OCI-LY3 (cell line): ENCODE data around the gene AGR2.

Experiments
- H2AFZ ChIP-seq: fragments of 200-600, 300-600 bp; shearing (Covaris generic); 2 replicates; pipeline ENCODE4 v1.6.0; 2014; ENCODE audit warnings: antibody characterized with exemption, low read depth, low read length
- H3K27ac ChIP-seq: fragments of 200-600, 300-600 bp; sonication (generic); 2 replicates; pipeline ENCODE4 v1.5.1; 2014; ENCODE audit warnings: mild to moderate bottlenecking, low read length, moderate library complexity, mixed read lengths
- H3K27me3 ChIP-seq: fragments of 200-600, 300-600 bp; sonication (generic); 2 replicates; pipeline ENCODE4 v1.6.1; 2014; ENCODE audit warnings: low read depth, low read length, mixed read lengths
- H3K36me3 ChIP-seq: fragments of 200-600, 300-600 bp; sonication (generic); replicated peaks from 2 replicates; pipeline ENCODE3; 2014; ENCODE audit warnings: low read depth, low read length, mixed read lengths
- H3K4me1 ChIP-seq: fragments of 300-600, 200-600 bp; sonication (generic); 2 replicates; pipeline ENCODE4 v1.6.1; 2014; ENCODE audit warnings: low read length, mixed read lengths
- H3K4me2 ChIP-seq: fragments of 200-600, 300-600 bp; sonication (generic); 2 replicates; pipeline ENCODE4 v1.6.1; 2014; ENCODE audit warnings: low read length, mixed read lengths
- H3K4me3 ChIP-seq: fragments of 300-600, 200-600 bp; sonication (generic); 2 replicates; pipeline ENCODE4 v1.5.1; 2014; ENCODE audit warnings: antibody characterized with exemption, mild to moderate bottlenecking, low read length, moderate library complexity
- H3K79me2 ChIP-seq: fragments of 300-600, 200-600 bp; shearing (Covaris generic); 2 replicates; pipeline ENCODE4 v1.6.1; 2014; ENCODE audit warnings: mild to moderate bottlenecking, low read length, mixed read lengths
- H3K9ac ChIP-seq: fragments of 300-600, 200-600 bp; shearing (Covaris generic); 2 replicates; pipeline ENCODE4 v1.6.0; 2014; ENCODE audit warnings: mild to moderate bottlenecking, low read length, moderate library complexity
- H3K9me3 ChIP-seq: fragments of 200-600, 300-600 bp; shearing (Covaris generic); 2 replicates; pipeline ENCODE4 v1.6.1; 2014; ENCODE audit warnings: low read length, mixed read lengths; ENCODE audit not compliant: insufficient read depth
- H4K20me1 ChIP-seq: fragments of 200-600, 300-600 bp; sonication (generic); 2 replicates; pipeline ENCODE4 v1.6.1; 2016; ENCODE audit warnings: low read length, mixed read lengths; ENCODE audit not compliant: insufficient read depth
- CTCF ChIP-seq: fragments of 200-600, 300-600 bp; sonication (generic); IDR thresholded peaks from 2 replicates; pipeline ENCODE4 v1.5.1; 2014; ENCODE audit warnings: antibody characterized with exemption, low read length, low read depth
- EZH2phosphoT487 ChIP-seq: fragments of 200-600 bp; shearing (Covaris generic); IDR thresholded peaks from 2 replicates; pipeline ENCODE4 v1.6.1; 2018; ENCODE audit warnings: antibody characterized with exemption, mixed run types, low read depth

Gene AGR2

GRCh38 chr7:16810573-16810972 lies 5.8 kb upstream of the AGR2 start:
- Histone ChIP-seq H3K4me3 (no peak overlapping the region), H3K36me3 (no peaks in the 10 kb centered on the region), H2AFZ (no peak overlapping the region), H3K9ac (no peak overlapping the region), H3K9me3 (no peaks in the 10 kb centered on the region), H3K27ac (no peak overlapping the region), H3K4me1 (peaks cover 10% of the 10 kb centered on the region), H3K79me2 (no peaks in the 10 kb centered on the region), H4K20me1 (no peaks in the 10 kb centered on the region), H3K4me2 (no peak overlapping the region), H3K27me3 (no peaks in the 10 kb centered on the region)
- TF ChIP-seq CTCF, result no peak
- no peak for TF ChIP-seq EZH2phosphoT487

DNA sequence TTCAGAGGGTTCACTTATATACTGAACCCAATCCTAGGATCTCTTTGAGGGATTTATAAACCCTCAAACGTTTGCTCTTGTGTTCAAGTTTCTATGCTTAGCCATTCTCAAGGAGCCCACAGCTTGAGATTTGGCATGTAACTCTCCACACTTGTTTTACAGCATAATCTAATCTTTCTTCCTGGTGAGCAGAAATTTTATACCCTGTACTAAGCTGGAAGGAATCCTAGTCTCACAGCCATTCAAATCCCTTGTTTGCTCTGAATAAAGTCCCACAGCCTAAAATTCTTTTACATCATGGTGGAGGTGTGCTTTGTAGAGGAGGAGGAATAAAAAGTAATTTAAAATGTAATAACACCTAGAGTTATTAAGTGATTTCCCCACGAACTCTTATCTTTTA lies 5.3 kb upstream of the AGR2 start:
- Histone ChIP-seq H3K4me2 (no peak overlapping the region), H4K20me1 (no peaks in the 10 kb centered on the region), H3K9ac (no peak overlapping the region), H3K36me3 (no peaks in the 10 kb centered on the region), H3K27ac (no peak overlapping the region), H3K9me3 (no peaks in the 10 kb centered on the region), H3K4me1 (peaks cover 10% of the 10 kb centered on the region), H2AFZ (no peak overlapping the region), H3K27me3 (no peaks in the 10 kb centered on the region), H3K79me2 (no peaks in the 10 kb centered on the region), H3K4me3 (no peak overlapping the region)
- no peak for TF ChIP-seq CTCF
- TF ChIP-seq EZH2phosphoT487, result no peak

GRCh38 chr7:16805441-16805840 lies 642 bp upstream of the AGR2 start:
- H3K4me2 ChIP-seq, result no peak overlapping the region
- no peak overlapping the region for H3K9ac ChIP-seq

DNA sequence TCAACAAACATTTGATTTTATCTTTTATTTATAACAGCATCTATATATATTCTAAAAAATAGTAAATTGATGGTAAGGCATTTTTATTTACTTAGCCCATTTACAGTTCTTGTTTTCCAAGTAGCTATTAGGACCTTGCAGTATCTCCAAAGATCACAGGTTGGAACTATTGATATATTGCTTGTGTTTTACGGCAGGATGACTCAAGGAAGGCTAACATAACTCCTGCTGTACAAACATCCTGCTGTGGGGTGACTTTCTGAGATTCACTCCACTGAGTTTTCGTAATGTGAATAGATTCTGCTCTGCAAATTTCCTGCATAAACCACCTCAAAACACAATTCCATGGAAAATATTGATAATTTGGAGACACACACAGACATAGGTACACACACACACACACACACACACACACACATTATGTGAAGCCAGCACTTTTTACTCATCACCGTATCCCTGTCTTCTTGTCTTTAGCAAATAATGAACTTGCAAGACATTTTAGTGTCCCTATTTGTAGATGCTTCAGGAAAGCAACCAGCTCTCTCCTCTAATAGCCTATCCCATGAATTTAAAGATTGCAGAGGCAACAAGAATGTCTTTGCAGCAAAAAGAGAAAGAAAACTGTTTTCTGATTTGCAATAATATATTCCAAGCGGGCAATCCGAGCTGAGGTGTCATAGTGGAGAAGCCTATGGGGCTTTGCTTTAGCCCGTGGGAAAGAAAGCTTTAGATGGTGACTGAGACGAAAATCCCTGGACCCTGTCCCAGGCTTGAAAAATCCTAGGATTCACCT lies 722 bp downstream of the AGR2 start:
- H2AFZ ChIP-seq, result no peak overlapping the region
- H3K9ac ChIP-seq, result no peak overlapping the region
- H3K27me3 ChIP-seq, result no peaks in the 10 kb centered on the region
- H3K4me3 ChIP-seq, result no peak overlapping the region
- no peak overlapping the region for H3K27ac ChIP-seq
- TF ChIP-seq EZH2phosphoT487 (no peak), CTCF (no peak)
- H3K4me2 ChIP-seq, result no peak overlapping the region
- no peaks in the 10 kb centered on the region for H3K36me3 ChIP-seq
- no peaks in the 10 kb centered on the region for H4K20me1 ChIP-seq
- no peaks in the 10 kb centered on the region for H3K9me3 ChIP-seq
- no peaks in the 10 kb centered on the region for H3K79me2 ChIP-seq
- H3K4me1 ChIP-seq, result no peaks in the 10 kb centered on the region

More at GRCh38 chr7:16805441-16805840, 642 bp upstream of the AGR2 start:
- Histone ChIP-seq H3K9me3 (no peaks in the 10 kb centered on the region), H4K20me1 (no peaks in the 10 kb centered on the region), H3K36me3 (no peaks in the 10 kb centered on the region), H3K27me3 (no peaks in the 10 kb centered on the region), H3K27ac (no peak overlapping the region), H3K79me2 (no peaks in the 10 kb centered on the region), H3K4me3 (no peak overlapping the region), H3K4me1 (no peaks in the 10 kb centered on the region), H2AFZ (no peak overlapping the region)
- no peak for TF ChIP-seq EZH2phosphoT487
- TF ChIP-seq CTCF, result no peak
